Right cardiac atrium (tissue), 5 donors: Measurements from ENCODE around the gene IL1A. TPM values are rescaled to one million over a fixed set of nuclear protein-coding genes. Genes with fewer than 3 reads are reported as not detected.

Source experiments
- ATAC-seq, 2 donors: fragments of 200-7000 bp; cut with Tn5 transposase; one replicate each; pipeline versions ENCODE4 v1.8.0 to v1.9.1; 2020; ENCODE audit warnings: moderate library complexity in 2 of 2, mild to moderate bottlenecking in 1 of 2
- DNase-seq, 3 donors: peaks; one replicate each; pipeline ENCODE4 v3.0.0-alpha.2; 2020
- H3K27ac ChIP-seq: one replicate; pipeline ENCODE4 v1.5.1; 2013; ENCODE audit warnings: mild to moderate bottlenecking, low read length, control low read depth, moderate library complexity
- H3K27me3 ChIP-seq: one replicate; pipeline ENCODE4 v1.6.1; 2013; ENCODE audit not compliant: control insufficient read depth, insufficient read depth
- H3K4me1 ChIP-seq: one replicate; pipeline ENCODE4 v1.6.1; 2013; ENCODE audit warnings: low read length; ENCODE audit not compliant: control insufficient read depth, insufficient read depth
- H3K4me3 ChIP-seq: one replicate; pipeline ENCODE4 v1.5.1; 2013; ENCODE audit warnings: low read length, control low read depth
- H3K9me3 ChIP-seq: one replicate; pipeline ENCODE4 v1.6.1; 2013; ENCODE audit warnings: low read length; ENCODE audit not compliant: control insufficient read depth
- WGBS: extraction: QIAGEN DNeasy Blood & Tissue Kit; methylation state at CpG from one replicate; pipeline ENCODE4 v1.1.7; 2013; 5-methylcytosine and 5-hydroxymethylcytosine counted together
- intact Hi-C, 4 donors: fragments of 100-400 bp; cut with DNase I; formaldehyde crosslinking; loops; one replicate each; pipeline versions ENCODE4 v1.11.0 to v1.14.0; 2022 to 2023
- polyA plus RNA-seq: library from polyadenylated mRNA; stranded (reverse); fragments of 200-250 nt; gene quantifications from one replicate; pipeline ENCODE4 v1.2.3, GENCODE V29; 2013
- total RNA-seq, 4 donors: library from RNA; stranded (reverse); fragmentation: NEBNext Ultra II Directional; extraction: Animal tissue kit (Norgen Biotek cat#: 25700); gene quantifications; one replicate each; pipeline ENCODE4 v1.2.1, GENCODE V29; 2021
- donor health status: healthy with polysubstance abuse.
- donor health status: DM: no; HTN: yes; CAD: no.
- donor health status: DM: no; HTN: no; CAD: no.
- donor health status: DM: no; HTN: yes; CAD: no; lungs with severe emphysema.
- donor health status: DM: yes; HTN: yes; CAD: no.

The IL1A gene
- total and polyA plus RNA-seq, 5 donors = not detected

DNA sequence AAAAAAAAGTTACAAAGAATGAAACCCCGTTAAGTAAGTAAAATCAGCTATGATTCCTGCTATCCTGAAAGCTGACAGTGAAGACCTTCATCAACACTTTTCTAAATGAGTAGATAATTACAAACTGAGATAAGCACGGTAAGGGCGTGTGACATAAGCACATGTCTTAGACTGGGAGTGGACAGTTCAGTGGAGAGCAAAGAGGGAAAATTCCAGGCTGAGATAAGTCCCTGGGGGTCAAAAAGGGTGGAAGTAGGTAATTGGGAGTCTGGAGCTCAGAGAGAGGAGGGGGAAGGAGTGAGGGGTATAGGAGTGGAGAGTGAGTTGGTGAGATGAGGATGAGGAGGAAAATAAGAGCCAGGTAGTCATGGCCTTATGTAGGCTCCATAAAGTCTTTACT, 4.4 kb upstream of the IL1A start:
- H3K9me3 ChIP-seq = no peaks in the 10 kb centered on the region
- no peaks in the 10 kb centered on the region for H3K27me3 ChIP-seq
- no peak overlapping the region for H3K27ac ChIP-seq
- no peak for ATAC-seq
- no peaks in the 10 kb centered on the region for H3K4me1 ChIP-seq
- no peak for DNase-seq
- intact Hi-C loops = no loop called here
- H3K4me3 ChIP-seq = no peak overlapping the region
- WGBS = 39% methylated on average over 3 of the region's 3 CpGs

DNA sequence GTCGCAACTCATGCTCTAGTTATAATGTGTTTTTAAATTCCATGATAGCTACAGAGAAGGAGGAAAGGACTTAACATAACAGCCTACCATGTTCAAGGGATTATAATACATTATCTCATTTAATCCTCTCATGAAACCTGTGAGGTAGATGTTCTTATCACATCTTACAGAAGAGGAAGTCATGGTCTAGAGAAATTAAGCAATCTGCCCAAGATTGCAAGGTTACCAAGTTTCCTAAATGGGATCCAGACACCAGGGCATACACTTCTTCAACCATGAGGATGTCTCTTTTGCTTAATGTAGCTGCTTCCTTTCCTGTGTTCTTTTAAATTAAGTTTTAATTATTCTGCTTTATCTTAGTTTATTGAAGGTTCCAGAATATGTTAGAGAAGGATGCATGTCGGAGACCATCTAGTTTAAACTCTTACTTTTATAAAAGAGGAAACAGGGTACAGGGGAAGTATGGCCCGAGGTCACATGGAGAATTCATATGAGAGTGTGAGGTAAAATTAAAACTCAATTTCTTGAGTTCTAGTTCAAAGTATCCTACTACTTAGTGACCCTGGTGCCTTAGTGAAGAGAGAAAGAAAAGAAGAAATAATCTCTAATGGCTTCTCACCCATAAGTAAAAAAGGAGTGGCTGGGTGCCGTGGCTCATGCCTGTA, 3.6 kb upstream of the IL1A start:
- Histone ChIP-seq H3K9me3 (no peaks in the 10 kb centered on the region), H3K27ac (no peak overlapping the region), H3K27me3 (no peaks in the 10 kb centered on the region), H3K4me3 (no peak overlapping the region), H3K4me1 (no peaks in the 10 kb centered on the region)
- intact Hi-C loops = no loop called here
- WGBS = 83% methylated on average over 4 of the region's 4 CpGs
- no peak for ATAC-seq
- DNase-seq = no peak

DNA sequence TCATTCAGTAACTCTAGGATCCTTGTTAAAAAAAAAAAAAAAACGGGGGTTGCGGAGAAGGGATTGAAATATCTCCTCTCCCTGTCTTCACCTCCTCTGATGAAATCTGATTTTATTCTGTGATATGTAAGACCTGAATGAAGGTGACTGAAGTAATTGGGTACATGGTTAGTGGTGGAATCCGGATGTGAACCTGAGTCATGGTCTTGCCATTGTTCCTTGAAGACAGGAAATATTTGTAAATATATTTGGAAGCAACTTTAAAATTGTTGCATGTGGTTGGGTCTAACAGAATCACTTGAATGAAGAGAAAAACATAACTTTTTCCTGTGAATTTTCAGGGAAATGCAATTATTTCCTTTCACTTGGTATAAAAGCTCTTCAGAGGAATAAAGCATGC, 3.0 kb upstream of the IL1A start:
- ATAC-seq = no peak
- no peaks in the 10 kb centered on the region for H3K27me3 ChIP-seq

DNA sequence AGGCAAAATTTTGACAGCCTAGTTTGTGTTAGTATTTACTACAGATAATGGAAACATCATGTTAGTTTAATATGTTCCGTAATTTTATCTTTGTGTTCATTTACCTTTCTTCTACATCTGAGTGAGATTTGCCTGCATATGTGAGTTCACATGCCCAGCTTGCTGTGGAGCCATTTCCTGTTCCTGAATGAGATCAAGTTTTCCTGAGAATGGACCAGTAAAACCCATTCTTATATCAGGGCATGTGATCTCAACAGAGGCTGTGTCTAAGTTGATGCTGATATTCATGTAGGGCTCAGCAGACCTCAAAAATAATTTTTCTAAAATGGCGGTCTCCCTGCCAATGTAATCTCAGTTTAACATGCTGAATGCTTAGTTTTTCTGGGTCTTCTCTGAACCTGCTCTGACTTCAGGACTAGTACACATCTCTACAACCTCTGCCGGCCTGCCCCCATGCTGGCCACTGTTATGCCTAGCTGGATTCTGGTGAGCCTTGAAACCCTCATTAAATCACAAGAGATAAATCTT, 1.0 kb downstream of the IL1A start:
- Histone ChIP-seq H3K27me3 (no peaks in the 10 kb centered on the region), H3K27ac (no peak overlapping the region), H3K4me1 (no peaks in the 10 kb centered on the region), H3K9me3 (no peaks in the 10 kb centered on the region), H3K4me3 (no peak overlapping the region)
- WGBS = 91% methylated on average over 3 of the region's 3 CpGs
- ATAC-seq (no peak), DNase-seq (no peak)
- intact Hi-C loops = no loop called here

More for the DNA sequence above, 3.0 kb upstream of the IL1A start:
- no peaks in the 10 kb centered on the region for H3K4me1 ChIP-seq
- no peaks in the 10 kb centered on the region for H3K9me3 ChIP-seq
- H3K27ac ChIP-seq = no peak overlapping the region
- WGBS = 62% methylated on average over 3 of the region's 3 CpGs
- intact Hi-C loops = no loop called here
- H3K4me3 ChIP-seq = no peak overlapping the region
- no peak for DNase-seq

DNA sequence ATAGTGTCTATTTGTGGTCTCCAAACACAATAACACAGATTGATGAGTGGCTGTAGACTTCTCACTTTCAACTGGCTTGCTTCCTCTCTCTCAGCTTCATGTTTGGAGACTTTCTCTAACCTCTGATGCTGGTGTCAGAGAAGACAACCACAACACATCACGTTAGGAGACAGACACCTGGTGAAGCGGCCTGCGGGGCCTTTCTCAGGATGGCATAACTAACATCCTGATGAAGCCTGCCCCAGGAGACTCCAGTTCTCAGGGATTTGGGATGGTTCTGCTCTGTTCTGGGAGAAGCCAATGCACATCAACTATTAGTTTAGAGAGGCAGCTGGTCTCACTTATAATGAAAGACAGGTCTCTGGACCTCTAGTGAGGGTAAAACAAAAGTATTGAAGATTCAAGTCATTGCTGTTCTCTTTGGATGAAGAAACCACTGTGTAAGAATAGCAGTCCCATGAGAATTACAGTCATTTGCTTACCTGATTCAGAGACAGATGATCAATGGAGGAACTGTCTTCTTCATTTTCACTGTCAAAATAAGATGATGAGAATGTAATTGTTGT, 2.0 kb downstream of the IL1A start:
- H3K4me1 ChIP-seq = no peaks in the 10 kb centered on the region
- no peak overlapping the region for H3K27ac ChIP-seq
- intact Hi-C loops = no loop called here
- no peak for DNase-seq
- WGBS = 93% methylated on average over 3 of the region's 3 CpGs
- ATAC-seq = no peak
- H3K27me3 ChIP-seq = no peaks in the 10 kb centered on the region
- H3K9me3 ChIP-seq = no peaks in the 10 kb centered on the region
- H3K4me3 ChIP-seq = no peak overlapping the region

DNA sequence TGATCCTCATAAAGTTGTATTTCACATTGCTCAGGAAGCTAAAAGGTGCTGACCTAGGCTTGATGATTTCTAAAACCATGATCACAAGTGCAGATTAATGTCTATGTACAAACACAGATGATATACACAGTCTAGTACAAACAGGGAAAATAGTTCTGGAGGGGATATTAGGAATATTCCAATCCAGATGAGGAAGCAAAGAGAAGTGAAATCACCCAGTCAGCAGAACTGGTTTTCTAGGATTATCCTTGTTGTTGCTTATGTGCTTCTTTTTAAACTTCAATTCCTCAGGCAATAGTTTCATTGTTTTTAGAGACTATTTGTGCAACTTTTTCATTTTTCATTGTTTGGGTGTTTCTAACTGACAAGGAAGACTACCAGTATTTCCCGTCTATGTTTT, 4.7 kb downstream of the IL1A start:
- no peak for ATAC-seq
- Histone ChIP-seq H3K27ac (no peak overlapping the region), H3K9me3 (no peaks in the 10 kb centered on the region), H3K4me1 (no peaks in the 10 kb centered on the region), H3K4me3 (no peak overlapping the region), H3K27me3 (no peaks in the 10 kb centered on the region)
- WGBS = 90% methylated on average over 1 of the region's 1 CpG
- DNase-seq = no peak
- intact Hi-C loops = no loop called here

DNA sequence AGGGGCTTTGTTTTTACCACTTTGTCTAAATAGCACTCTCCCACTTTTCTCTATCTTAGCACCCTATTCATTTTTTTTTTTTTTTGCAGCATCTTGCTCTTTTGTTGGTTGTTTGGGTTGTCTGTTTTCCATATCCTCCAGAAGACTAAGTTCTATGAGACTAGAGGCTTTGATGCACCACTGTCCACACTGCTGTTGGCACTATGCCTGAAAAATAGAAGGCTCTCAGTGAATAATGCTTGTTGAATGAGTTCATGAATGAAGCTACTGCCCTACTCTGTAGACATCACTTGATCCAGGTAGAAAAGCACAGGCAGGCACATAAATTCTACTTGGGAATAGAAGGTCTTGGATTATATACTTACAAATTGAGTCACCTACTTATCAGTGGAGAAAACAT, 7.3 kb downstream of the IL1A start:
- intact Hi-C loops = no loop called here
- H3K4me3 ChIP-seq = no peak overlapping the region
- no peaks in the 10 kb centered on the region for H3K9me3 ChIP-seq
- no peak for ATAC-seq
- no peaks in the 10 kb centered on the region for H3K4me1 ChIP-seq
- no peaks in the 10 kb centered on the region for H3K27me3 ChIP-seq
- no peak overlapping the region for H3K27ac ChIP-seq
- DNase-seq = no peak

DNA sequence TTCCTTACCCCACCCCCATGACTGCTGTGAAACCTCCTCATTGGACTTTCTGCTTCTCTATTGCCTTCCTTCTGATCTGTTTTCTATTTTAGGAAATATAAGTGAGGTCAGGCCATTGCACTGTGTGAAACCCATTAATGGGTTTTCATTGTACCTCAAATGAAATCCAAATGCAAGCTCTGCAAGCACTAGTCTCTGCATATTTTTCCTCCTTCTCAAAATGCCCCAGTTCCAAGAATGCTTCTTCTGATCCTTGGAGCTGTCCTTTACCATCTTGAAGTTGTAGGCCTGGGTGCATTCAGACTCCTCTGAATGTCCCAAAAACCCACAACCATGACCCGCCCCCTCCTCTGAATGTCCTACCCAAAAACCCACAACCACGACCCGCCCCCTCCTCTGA, 8.2 kb downstream of the IL1A start:
- ATAC-seq = no peak
- intact Hi-C loops = no loop called here
- no peak overlapping the region for H3K27ac ChIP-seq
- 92% methylated on average over 1 of the region's 3 CpGs for WGBS
- no peak for DNase-seq
- no peaks in the 10 kb centered on the region for H3K9me3 ChIP-seq
- H3K4me3 ChIP-seq = no peak overlapping the region
- H3K4me1 ChIP-seq = no peaks in the 10 kb centered on the region
- H3K27me3 ChIP-seq = no peaks in the 10 kb centered on the region

DNA sequence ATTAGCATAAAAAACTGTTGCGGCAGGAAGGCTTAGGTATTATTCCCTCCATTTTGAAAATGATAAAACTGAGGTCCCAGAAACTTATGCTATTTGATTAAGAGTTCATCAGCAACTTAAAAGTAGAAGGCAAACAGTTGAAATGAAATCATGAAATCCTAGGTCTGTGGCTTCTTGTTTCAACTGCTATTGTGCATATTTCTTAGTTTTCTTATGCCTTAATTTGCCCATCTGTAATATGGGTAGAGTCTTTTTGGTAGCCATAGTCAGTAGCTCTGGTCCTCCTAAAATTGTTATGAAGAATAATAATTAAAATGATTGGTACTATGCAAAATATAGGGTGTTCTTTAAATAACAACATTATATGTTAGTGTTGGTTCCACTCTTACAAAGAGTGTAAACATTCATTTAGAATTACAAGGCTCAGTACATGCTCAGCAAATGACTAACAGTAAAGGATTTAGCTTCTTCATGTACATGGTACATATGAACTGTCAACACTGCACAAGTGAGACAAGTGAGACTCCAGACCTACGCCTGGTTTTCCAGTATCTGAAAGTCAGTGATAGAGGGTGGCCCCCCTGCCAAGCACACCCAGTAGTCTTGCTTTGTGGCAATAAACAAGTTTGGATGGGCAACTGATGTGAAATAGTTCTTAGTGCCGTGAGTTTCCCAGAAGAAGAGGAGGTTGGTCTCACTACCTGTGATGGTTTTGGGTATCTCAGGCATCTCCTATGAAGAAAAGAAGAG, 9.6 kb downstream of the IL1A start:
- intact Hi-C loops = no loop called here
- Histone ChIP-seq H3K9me3 (no peaks in the 10 kb centered on the region), H3K27me3 (no peaks in the 10 kb centered on the region), H3K27ac (no peak overlapping the region), H3K4me3 (no peak overlapping the region), H3K4me1 (no peaks in the 10 kb centered on the region)
- ATAC-seq (no peak), DNase-seq (no peak)
- 76% methylated on average over 3 of the region's 3 CpGs for WGBS

DNA sequence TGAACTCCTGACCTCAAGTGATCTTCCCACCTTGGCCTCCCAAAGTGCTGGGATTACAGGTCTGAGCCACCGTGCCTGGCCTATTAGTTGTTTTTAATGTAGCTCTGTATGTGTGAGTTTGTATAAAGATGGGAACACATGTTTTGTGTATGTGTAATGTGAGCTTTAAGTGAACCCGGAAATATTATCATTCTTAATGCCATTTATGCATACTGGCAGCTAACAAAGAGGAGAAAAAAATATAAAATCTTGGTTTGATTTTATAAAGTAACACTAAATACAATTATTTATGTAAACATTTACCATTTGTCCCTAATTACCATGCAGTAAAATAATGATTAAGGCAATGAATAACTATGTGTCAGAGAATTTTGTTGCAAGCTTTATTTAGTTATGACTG, 10.7 kb downstream of the IL1A start:
- no peaks in the 10 kb centered on the region for H3K4me1 ChIP-seq

DNA sequence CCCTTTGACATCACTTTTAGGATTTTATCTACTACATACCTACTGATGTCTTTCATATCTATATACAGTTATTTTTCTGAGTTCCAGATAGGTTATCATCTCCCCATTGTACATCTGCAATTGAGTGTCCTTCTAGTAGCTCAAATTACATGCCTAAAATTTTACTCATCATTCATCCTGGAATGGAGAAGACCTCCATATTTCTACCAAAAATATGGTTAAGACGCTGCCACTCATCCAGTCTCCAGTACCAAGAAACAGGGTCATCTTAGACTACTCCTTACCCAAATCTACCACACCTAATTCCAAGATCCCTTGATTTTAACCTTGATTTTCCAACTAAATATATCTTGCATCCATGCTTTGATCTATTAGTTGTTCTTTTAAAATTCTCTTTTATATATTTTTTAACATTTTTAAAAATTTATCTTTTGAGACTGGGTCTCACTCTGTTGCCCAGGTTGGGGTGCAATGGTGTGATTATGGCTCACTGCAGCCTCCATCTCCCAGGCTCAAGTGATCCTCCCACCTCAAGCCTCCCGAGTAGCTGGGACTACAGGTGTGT, 11.3 kb downstream of the IL1A start:
- WGBS = 64% methylated on average over 2 of the region's 2 CpGs
- no peak for DNase-seq

More for the DNA sequence above, 10.7 kb downstream of the IL1A start:
- DNase-seq (no peak), ATAC-seq (no peak)
- Histone ChIP-seq H3K27ac (no peak overlapping the region), H3K4me3 (no peak overlapping the region), H3K9me3 (no peaks in the 10 kb centered on the region), H3K27me3 (no peaks in the 10 kb centered on the region)
- intact Hi-C loops = no loop called here
- WGBS = 88% methylated on average over 2 of the region's 2 CpGs

More for the DNA sequence above, 11.3 kb downstream of the IL1A start:
- no peaks in the 10 kb centered on the region for H3K27me3 ChIP-seq
- H3K27ac ChIP-seq = no peak overlapping the region
- no peaks in the 10 kb centered on the region for H3K9me3 ChIP-seq
- ATAC-seq = no peak
- intact Hi-C loops = no loop called here
- no peaks in the 10 kb centered on the region for H3K4me1 ChIP-seq
- no peak overlapping the region for H3K4me3 ChIP-seq
